ENCODE measurements around the gene PTGDS. TPM values are rescaled to one million over a fixed set of nuclear protein-coding genes. Genes with fewer than 3 reads are reported as not detected.
"Not testable (repeated sequence)": the region's sequence is repeated elsewhere in the genome, so short reads cannot be mapped to it uniquely, and the experiment has no call there.

PTGDS gene
- total RNA-seq, 1 experiment from 2014 or later = not detected

DNA sequence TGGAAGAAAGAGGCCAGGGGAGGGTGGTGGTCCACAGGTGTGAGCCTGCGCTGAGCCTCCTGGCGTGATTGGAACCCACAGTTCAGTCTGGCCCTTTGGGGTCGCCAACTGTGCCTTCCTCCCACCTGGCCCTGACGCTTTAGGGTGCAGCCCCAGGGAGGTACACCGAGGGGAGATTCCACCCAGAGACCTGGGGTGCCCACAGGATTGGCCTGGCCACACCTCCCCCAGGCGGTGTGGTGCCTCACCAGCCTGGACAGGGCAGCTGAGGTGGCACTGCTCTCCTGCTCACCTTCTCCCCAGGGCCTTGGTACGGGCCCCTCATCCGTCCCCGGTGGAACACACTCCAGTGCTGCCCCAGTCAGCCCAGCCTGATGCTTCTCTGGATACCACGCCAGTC, 20.1 kb downstream of the PTGDS start:
- in situ Hi-C loops (cut with HindIII; ENCODE audit: low sequenced_read_pairs) = no loop called here

DNA sequence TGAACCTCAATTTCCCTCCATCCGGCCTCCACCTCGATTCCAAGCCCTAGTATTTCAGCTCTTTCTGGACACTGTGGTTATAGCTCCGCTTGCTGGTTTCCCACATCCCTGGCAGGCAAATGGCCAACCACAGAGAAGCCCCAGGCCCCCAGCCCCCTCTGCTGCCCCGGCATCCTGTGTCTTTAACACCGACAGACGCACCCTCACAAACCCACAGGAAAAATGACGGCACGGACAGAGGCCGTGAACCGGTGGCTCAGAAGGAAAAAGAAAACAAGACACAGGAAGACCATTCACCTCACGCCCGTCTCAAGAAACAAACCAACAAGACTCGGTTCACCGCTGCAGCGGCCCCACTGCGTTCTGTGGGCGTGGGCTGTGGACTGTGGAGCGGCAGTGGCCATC, 20.5 kb downstream of the PTGDS start:
- DNase-seq (ENCODE audit: low spot score) = no peak
- in situ Hi-C loops (cut with HindIII; ENCODE audit: low sequenced_read_pairs) = no loop called here

More for the DNA sequence above, 20.1 kb downstream of the PTGDS start:
- no peak for DNase-seq (ENCODE audit: low spot score)

DNA sequence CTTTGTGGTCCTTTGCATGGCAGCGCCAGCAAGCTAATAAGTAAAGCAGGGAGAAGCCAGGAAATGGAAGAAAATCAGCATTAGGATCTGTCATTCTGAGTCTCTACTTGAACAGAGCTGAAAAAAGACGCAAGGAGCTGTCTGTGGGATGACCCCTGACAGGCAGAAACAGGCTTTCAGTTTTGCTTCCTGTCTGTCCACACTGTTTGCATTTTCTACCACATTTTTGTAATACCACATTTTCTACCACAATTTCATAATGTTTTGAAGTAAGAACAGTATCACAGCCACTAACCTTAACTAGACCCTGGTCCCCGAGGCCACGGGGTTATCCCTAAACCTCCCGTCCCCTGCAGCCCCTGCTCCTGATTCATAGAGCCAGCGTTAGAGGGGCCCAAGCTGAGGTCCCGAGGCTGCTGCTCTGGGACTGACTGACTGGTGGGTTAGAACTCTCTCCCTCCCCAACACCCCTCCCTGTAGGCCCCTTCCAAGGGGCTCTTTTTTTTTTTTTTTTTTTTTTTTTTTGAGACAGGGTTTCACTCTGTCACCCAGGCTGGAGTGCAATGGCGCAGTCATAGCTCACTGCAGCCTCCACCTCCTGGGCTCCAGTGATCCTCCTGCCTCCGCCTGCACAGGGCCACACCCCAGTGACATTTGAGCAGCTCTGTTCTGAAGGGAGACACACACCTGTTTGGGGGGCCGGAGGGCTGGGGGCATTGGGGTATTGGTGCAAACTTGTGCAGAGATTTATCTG, 23.1 kb downstream of the PTGDS start:
- no peak for DNase-seq (ENCODE audit: low spot score)
- in situ Hi-C loops (cut with HindIII; ENCODE audit: low sequenced_read_pairs) = no loop called here

DNA sequence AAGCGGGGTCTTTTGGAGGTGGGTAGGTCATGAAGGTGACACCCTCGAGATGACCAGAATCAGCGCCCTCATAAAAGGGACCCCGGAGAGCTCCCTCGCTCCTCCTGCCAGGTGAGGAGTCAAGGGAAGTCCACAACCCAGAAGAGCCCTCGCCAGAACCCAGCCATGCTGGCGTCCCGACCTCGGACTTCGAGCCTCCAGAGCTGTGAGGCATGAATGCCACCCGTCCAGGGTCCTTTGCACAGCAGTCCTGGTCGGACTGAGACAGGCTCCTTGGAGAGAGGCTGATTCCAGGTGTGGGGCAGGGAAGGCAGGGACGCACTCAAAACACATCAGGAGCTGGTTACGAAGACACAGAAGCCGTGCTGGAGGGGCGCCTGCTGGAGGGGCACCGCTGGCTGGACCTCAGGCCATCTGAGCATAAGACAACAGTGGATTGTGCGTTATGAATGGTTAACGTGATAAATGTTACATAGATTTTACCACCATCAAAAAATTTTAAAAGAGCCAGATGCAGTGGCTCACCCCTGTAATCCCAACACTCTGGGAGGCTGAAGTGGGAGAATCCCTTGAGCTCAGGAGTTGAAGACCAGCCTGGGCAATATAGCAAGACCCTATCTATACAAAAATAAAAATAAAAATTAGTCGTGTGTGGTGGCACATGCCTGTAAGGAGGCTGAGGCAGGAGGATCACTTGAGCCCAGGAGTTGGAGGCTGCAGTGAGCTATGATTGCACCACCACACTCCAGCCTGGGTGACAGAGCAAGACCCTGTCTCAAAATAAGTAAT, 24.7 kb downstream of the PTGDS start:
- no peak for DNase-seq (ENCODE audit: low spot score)
- in situ Hi-C loops (cut with HindIII; ENCODE audit: low sequenced_read_pairs) = no loop called here

DNA sequence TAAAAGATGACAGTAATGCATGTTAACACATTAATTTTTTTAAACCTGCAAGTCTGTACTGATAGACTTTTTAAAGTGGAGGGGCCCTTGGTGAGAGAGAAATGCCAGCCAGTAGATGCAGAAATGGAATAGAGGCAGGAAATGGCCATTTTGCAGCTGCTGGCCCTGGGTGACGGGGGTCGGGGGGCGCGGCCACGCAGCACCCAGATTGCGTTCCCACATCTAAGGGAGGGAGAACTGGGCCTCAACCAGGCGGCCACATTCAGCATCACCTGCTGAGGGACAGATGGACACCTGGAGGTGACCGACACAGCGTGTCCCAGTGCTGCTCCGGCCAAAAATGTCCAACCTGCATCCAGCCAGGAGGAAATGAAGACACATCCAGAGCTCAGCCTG, 25.3 kb downstream of the PTGDS start:
- peak; percentile 46 for DNase-seq (ENCODE audit: low spot score)
- in situ Hi-C loops (cut with HindIII; ENCODE audit: low sequenced_read_pairs) = no loop called here

DNA sequence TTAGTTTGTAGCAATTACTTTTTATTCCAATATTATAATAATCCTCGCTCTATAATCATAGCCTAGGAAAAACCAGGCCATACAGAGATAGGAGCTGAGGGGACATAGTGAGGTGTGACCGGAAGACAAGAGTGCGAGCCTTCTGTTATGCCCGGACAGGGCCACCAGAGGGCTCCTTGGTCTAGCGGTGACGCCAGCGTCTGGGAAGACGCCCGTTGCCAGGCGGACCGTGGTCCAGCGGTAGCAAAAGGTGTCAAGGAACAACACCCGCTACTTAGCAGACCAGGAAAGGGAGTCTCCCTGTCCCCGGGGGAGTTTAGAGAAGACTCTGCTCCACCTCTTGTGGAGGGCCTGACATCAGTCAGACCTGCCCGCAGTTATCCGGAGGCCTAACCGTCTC, 27.0 kb downstream of the PTGDS start:
- DNase-seq (ENCODE audit: low spot score); in situ Hi-C loops (cut with HindIII; ENCODE audit: low sequenced_read_pairs): not testable (repeated sequence)

DNA sequence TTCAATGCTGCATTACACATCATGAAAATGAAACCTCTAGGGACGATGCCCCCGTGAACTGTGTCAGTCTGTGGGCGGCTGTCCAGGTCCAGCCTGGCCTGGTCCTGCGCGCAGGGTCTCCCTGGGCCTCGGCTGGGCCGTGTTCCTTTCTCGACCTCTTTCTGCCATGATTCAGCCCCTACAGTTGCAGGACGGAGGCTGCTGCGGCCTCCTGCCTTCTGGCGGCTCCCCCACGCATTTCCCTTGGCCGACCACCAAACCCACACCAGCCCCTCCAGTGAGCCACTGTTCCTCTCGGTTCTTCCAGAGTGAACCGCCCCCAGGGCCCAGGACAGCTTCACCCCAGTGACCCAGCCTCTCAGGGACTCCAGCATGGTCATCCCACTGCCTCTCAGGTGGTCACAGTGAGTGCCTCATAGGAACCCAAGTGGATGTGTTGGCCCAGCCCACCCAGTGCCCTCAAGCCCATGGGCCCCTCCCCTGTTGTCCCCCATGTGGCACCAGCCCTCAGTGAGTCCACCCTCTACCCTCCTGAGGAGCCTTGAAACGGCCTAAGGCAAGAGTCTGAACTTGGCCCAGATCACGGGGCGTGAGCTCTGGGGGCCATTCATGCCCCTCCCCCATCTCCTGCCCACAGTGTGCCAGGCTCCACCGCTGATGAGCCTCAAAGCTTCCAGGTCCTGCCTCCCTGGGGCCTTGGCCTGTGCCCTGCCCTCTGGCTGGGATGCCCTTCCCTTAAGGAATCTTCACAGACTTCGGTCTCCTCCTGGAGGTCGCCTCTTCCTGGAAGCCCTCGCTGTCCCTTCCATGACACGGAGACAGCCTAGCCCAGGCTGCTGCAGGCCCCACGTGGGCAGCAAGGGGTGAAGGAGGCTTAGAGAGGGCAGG, 29.1 kb downstream of the PTGDS start:
- no peak for DNase-seq (ENCODE audit: low spot score)
- in situ Hi-C loops (cut with HindIII; ENCODE audit: low sequenced_read_pairs) = no loop called here

DNA sequence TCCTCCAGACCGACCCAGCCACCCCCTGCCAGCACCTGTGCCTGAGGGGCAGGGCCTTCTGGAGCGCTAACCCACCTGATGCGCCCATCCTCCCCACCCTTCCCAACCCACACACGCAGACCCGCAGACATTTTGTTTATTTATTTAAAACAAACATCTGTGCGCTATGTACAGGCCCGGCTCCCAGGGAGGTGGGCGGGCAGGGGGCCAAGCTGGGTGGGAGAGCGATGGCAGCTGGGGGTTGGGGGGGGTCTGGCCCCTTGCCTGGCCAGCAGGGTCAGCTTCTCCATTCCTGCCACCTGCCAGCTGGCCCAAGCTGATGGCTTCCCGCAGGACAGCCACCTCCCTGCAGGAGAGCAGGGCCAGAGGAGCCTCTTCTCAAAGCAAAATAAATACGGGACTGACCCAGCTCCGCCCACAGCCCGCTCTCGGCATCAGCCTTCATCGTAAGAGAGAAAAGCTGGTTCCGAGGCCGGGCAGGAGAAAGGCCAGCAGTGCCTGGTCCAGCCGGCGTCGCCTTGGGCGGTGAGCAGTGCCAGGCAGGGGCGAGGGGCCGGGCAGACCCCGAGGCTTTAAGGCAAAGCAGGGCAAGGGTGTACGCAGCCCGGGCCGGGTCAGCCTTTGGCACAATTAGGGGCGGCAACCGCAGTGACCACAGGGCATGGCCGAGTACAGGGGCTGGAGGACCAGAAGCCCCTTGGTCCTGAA, 30.0 kb downstream of the PTGDS start:
- no peak for DNase-seq (ENCODE audit: low spot score)
- in situ Hi-C loops (cut with HindIII; ENCODE audit: low sequenced_read_pairs) = no loop called here

DNA sequence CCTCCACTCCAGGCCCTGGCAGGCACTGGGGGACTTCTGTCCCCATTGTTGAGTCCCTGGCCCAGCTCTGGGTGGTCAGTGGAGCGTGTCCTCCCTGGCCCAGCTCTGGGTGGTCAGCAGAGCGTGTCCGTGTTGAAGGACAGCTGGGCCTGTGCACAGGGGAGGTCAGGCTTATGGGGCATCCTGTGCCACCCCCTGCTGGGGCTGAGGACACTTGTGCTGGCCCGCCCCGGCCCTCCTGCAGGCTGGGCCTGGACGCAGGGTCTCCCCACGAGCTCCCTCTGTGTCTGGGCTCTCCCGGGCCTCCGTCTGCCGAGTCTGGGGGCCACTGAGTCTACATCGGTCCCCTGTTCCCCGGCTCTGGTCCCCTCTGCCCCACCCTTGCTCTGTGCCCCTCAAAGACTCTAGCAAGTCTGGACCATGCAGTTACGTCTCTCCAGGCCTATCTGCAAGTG, 30.5 kb downstream of the PTGDS start:
- DNase-seq (ENCODE audit: low spot score) = no peak
- in situ Hi-C loops (cut with HindIII; ENCODE audit: low sequenced_read_pairs) = no loop called here

DNA sequence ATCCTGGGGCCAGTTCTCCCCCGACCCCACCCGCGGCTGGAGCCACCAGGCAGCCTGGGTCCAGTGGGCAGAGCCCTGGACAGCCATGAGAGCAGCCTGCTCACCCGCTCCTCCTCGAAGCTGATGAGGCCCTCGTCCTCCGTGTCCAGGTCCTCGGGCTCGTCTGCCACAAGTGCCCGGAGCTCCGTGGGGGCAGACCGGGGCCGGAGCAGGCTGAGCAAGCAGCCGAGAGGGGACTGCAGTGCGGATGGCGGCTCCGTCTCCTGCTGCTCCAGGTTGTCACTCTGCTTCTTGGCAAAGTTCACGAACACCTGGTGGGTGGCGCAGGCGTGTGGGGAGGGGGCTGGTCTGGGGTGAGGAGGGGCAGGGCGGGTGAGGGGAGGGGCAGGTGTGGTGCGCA, 31.0 kb downstream of the PTGDS start:
- in situ Hi-C loops (cut with HindIII; ENCODE audit: low sequenced_read_pairs) = no loop called here
- DNase-seq (ENCODE audit: low spot score) = no peak

DNA sequence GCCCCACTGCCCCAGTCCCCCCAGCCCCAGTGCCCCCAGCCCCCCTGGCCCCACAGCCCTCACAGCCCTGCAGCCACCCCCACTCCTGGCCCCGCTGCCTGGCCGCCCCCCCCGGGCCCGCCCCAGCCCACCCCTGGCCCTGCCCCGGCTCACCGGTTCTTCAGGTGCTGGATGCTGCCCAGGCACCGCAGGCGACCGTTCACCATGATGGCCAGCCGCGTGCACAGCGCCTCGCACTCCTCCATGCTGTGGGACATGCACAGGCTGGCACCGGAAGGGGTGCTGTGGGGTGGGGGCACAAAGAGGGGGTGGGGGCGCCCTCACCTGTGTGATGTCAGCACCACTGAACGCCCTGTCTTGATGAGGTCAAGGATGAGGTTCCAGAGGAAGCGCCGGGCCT, 31.9 kb downstream of the PTGDS start:
- in situ Hi-C loops (cut with HindIII; ENCODE audit: low sequenced_read_pairs) = no loop called here
- no peak for DNase-seq (ENCODE audit: low spot score)

DNA sequence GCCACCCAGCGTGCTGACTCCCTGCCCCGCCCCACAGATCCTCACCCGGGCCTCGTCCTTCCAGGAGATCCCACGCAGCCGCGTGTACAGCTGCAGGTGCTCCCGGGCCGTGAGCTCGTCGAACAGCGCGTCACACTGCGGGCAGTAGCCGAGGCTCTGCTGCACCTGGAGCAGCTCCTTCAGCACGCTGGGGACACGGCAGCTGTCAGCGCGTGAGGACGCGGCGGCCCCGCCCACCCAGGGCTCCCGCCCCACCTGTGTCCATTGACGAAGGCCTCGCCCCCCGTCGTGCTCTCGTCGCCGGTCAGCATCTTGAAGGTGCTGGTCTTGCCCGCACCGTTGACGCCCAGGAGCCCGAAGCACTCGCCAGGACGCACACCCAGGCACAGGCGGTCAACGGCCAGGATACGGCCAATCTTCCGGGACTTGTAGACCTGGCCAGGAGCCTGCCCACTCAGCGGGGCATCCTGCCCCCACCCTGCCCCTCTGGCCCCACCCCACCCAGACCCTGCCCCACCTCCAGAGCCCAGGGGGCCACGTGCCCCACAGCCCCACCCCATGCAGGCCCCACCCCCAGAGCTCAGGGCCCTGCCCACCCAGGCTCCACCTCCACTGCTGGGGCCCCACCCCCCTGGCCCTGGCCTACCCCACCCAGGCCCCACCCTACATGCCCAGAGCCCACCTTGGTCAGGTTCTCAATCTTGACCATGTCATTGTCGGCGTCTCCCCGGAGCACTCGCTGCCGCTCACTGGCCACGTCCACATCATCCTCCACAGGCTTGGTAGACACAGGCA, 32.8 kb downstream of the PTGDS start:
- in situ Hi-C loops (cut with HindIII; ENCODE audit: low sequenced_read_pairs) = no loop called here
- no peak for DNase-seq (ENCODE audit: low spot score)

DNA sequence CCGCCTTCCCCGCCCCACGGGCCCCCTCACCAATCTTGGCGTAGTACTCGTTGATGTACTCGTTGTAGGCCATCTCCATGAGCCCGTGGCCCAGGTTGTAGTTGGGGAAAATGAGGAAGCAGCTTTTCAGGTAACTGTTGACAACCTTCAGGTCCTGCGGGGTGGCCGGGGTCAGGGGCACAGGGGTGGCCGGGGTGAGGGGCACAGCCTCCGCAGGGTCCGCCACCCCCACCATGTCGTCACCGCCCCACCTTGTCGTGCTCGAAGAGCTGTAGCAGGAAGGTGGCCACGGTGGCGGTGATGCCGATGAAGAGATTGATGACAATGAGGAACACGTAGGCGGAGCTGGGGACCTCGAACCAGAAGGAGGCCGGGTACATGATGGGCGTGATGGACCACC, 33.9 kb downstream of the PTGDS start:
- DNase-seq (ENCODE audit: low spot score) = no peak
- in situ Hi-C loops (cut with HindIII; ENCODE audit: low sequenced_read_pairs) = no loop called here

DNA sequence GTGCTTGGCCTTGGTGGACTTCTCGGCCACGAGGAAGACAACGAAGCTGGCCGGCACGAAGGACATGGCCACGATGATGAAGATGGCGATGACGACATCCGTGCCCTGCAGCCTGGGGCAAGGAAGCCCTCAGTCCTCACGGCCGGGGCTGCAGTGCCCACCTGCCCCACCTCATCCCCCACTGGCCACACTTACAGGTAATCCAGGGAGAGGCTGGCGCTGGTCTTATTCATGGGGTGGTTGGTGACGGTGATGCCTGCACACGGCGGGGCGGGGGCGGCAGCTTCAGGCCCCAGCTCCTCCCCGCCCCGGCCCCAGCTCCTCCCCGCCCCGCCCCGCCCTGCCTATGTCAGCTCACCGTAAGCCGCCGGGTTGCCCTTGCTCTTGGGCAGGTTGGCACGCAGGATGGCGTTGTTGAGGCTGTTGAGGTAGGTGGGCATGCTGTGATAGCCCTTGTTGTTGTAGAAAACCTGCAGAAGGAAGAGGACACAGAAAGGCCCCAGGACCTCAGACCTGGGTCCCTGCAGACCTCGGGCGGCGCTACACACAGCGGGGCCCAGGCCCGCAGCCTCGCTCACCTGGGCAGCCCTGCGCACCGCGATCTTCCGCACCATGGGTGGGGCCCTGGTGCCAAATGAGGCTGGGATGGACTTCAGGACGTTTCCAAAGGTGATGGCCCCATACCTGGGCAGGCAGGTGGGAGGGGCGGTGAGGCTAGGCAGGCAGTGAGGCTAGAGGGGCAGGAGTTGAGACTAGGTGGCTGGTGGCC, 34.8 kb downstream of the PTGDS start:
- in situ Hi-C loops (cut with HindIII; ENCODE audit: low sequenced_read_pairs) = no loop called here
- no peak for DNase-seq (ENCODE audit: low spot score)

DNA sequence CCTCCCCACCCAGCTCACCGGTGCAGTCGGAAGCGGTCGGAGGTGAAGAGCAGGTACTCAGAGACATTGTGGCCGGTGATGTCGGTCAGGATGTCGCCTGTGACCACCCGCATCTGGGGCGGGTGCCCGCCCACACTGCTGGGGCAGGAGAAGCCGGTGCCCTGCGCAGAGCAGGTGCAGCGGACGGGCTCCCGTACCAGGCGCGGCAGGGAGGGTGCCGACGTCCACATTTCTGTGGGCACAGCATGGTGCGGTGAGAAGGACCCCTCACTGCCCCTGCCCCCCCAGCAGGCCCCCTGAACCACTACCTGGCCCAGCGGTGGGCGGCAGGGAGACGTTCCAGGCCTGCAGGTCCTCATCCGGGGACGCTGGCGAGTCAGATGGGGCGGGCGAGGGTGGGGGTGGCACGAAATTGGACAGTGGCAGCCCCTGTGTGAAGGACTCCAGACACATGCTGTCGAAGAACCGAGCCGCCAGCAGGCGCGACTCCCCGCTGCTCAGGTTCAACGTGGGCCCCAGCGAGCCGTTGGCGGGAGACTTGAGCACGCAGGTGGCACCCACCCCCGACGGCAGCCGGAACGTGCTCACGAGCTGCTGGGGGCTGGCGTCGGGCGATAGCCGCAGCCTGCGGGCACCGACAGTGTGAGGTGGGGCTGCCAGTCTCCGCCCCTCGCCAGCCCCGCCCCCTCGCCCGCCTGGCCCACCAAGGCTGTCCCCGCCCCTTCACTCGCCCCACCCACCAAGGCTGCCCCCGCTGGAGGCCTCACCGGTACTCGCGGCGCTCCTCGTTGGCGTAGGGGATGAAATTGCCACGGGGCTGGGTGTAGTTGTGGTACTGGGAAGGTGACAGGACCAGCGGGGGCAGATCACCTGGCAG, 35.6 kb downstream of the PTGDS start:
- in situ Hi-C loops (cut with HindIII; ENCODE audit: low sequenced_read_pairs) = no loop called here

DNA sequence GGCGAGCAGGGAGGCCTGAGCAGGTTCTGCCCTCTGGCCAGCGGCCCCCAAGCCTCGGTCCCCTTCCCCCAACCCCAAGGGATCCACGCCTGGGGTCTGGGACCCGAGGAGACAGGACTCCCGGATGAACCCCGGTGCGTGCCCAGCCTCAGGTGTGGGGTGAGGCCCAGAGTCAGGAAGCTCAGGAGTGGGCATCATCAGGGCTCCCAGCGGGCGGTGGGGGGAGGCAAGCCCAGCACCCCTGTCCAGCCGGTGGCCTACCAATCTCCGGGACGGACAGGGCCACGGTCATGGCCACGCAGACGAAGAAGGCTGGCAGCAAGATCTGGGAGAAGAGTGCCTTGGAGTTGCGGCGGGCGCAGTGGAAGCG, 36.3 kb downstream of the PTGDS start:
- no peak for DNase-seq (ENCODE audit: low spot score)
- in situ Hi-C loops (cut with HindIII; ENCODE audit: low sequenced_read_pairs) = no loop called here

More for the DNA sequence above, 35.6 kb downstream of the PTGDS start:
- DNase-seq (ENCODE audit: low spot score) = no peak

DNA sequence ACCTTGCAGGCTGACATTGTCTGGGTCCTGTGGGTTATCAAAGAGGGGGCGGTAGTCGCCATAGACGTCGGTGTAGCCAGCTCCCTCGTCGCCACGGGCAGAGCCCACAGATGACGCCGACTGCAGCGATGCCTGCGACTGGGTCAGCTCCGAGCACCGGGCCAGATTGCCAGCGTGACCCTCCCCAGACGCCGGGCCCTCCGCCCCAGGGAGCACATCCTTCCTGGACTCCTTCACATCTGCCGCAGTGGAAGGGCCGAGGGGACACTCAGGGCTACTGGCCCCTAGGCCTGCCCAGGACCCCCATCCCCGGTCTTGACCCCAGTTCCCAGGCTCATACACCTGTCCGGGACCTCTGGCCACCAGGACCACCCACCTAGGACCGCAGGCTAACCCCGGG, 36.9 kb downstream of the PTGDS start:
- no peak for DNase-seq (ENCODE audit: low spot score)
- in situ Hi-C loops (cut with HindIII; ENCODE audit: low sequenced_read_pairs) = no loop called here
